GM18858 (cell line): ENCODE data around the gene GNA12.
"Not testable (repeated sequence)": the region's sequence is repeated elsewhere in the genome, so short reads cannot be mapped to it uniquely, and the experiment has no call there.

Source experiments
- ATAC-seq: cut with Tn5 transposase; IDR thresholded peaks from one replicate; pipeline ENCODE4 v1.9.1; 2021; ENCODE audit not compliant: unreplicated experiment

GNA12 gene

GRCh38 chr7:2757904-2758672, 86.0 kb downstream of the GNA12 start:
- peak; percentile 53 for ATAC-seq

GRCh38 chr7:2757361-2757903, 86.7 kb downstream of the GNA12 start:
- peak; percentile 2 for ATAC-seq

- no peak for ATAC-seq
Measured at GRCh38 chr7:2755531-2755930, 88.6 kb downstream of the GNA12 start.

GRCh38 chr7:2754912-2755311, 89.2 kb downstream of the GNA12 start:
- no peak for ATAC-seq

GRCh38 chr7:2754086-2754485, 90.0 kb downstream of the GNA12 start:
- no peak for ATAC-seq

GRCh38 chr7:2753148-2753547, 91.0 kb downstream of the GNA12 start:
- ATAC-seq: no peak

- ATAC-seq: no peak
Measured at GRCh38 chr7:2751086-2751485, 93.0 kb downstream of the GNA12 start.

- no peak for ATAC-seq
Measured at GRCh38 chr7:2750004-2750407, 94.1 kb downstream of the GNA12 start.

GRCh38 chr7:2748684-2749083, 95.4 kb downstream of the GNA12 start:
- not testable (repeated sequence) for ATAC-seq

GRCh38 chr7:2743523-2744185, 100.5 kb downstream of the GNA12 start:
- not testable (repeated sequence) for ATAC-seq

- no peak for ATAC-seq
Measured at GRCh38 chr7:2738766-2739549, 105.2 kb downstream of the GNA12 start.

- ATAC-seq: no peak
Measured at GRCh38 chr7:2737771-2738540, 106.2 kb downstream of the GNA12 start.

- not testable (repeated sequence) for ATAC-seq
Measured at GRCh38 chr7:2737005-2737743, 106.9 kb downstream of the GNA12 start.

- no peak for ATAC-seq
Measured at GRCh38 chr7:2736411-2736914, 107.6 kb downstream of the GNA12 start.

GRCh38 chr7:2735744-2736143, 108.4 kb downstream of the GNA12 start:
- ATAC-seq: no peak

GRCh38 chr7:2734751-2735571, 109.1 kb downstream of the GNA12 start:
- no peak for ATAC-seq

GRCh38 chr7:2734084-2734686, 109.9 kb downstream of the GNA12 start:
- ATAC-seq: no peak

GRCh38 chr7:2732959-2733584, 111.0 kb downstream of the GNA12 start:
- ATAC-seq: no peak
